ENCODE data around the gene ILDR1.

DNA sequence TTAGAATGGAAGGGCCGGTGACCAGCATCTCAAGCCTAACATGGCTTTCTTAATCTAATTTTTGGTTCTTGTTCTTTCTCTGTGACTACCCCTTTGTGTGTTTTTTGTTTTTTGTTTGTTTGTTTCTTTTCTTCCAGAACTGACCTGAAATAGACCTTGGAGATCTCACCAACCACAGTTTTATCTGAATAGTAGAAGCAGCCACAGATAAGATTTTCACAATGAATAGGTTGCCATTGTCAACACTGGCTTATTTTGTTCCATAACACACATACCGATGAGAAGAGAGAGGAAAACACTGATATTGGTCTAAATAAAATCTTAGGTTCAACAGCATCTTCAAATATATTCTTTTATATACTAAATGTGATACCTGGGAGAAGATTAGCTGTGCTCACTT, 11.5 kb downstream of the ILDR1 start:
- TF ChIP-seq HDGF (IDR thresholded peaks at IDR 0.05; ENCODE audit: borderline replicate concordance) (no peak), SP1 (IDR thresholded peaks at IDR 0.05) (no peak), ELF4 (IDR thresholded peaks at IDR 0.05) (no peak), ARNT (IDR thresholded peaks at IDR 0.05) (no peak), LEF1 (IDR thresholded peaks at IDR 0.05; ENCODE audit: borderline replicate concordance) (no peak), FOXM1 (IDR thresholded peaks at IDR 0.05; ENCODE audit: borderline replicate concordance) (no peak), BHLHE40 (IDR thresholded peaks at IDR 0.05; ENCODE audit: borderline replicate concordance) (no peak), CTBP1 (IDR thresholded peaks at IDR 0.05; ENCODE audit: borderline replicate concordance) (no peak), L3MBTL2 (conservative IDR thresholded peaks at IDR 0.05) (no peak), SUZ12 (IDR thresholded peaks at IDR 0.05) (no peak), ZNF384 (IDR thresholded peaks at IDR 0.05) (no peak), FOXK2 (IDR thresholded peaks at IDR 0.05) (no peak), TARDBP (IDR thresholded peaks at IDR 0.05) (no peak)
- TF ChIP-seq, protein P1, sequence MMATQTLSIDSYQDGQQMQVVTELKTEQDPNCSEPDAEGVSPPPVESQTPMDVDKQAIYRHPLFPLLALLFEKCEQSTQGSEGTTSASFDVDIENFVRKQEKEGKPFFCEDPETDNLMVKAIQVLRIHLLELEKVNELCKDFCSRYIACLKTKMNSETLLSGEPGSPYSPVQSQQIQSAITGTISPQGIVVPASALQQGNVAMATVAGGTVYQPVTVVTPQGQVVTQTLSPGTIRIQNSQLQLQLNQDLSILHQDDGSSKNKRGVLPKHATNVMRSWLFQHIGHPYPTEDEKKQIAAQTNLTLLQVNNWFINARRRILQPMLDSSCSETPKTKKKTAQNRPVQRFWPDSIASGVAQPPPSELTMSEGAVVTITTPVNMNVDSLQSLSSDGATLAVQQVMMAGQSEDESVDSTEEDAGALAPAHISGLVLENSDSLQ (IDR thresholded peaks at IDR 0.05): no peak

Measured in HEK293T (cell line).